GM12878 (cell line): ENCODE measurements around the gene SPATA24. TPM values are rescaled to one million over a fixed set of nuclear protein-coding genes. Genes with fewer than 3 reads are reported as not detected.
A peak's percentile ranks its signal among the peaks of the same experiment; 100 is the strongest.

Experiments used
- CEBPZ ChIP-seq: fragments of 150-350 bp; IDR thresholded peaks from 2 replicates; pipeline ENCODE4 v1.6.1; 2016; ENCODE audit warnings: low read depth, low read length
- LARP7 ChIP-seq: fragments of 450-650 bp; IDR thresholded peaks from 2 replicates; pipeline ENCODE4 v1.6.1; 2017; ENCODE audit warnings: mild to moderate bottlenecking
- MYB ChIP-seq: fragments of 150-350 bp; IDR thresholded peaks from 2 replicates; pipeline ENCODE4 v1.6.1; 2014; ENCODE audit warnings: mild to moderate bottlenecking, low read depth, low read length, borderline replicate concordance
- NR2F1 ChIP-seq: fragments of 450-650 bp; conservative IDR thresholded peaks from 2 replicates; pipeline ENCODE4 v1.6.1; 2017; ENCODE audit warnings: mild to moderate bottlenecking
- PKNOX1 ChIP-seq: fragments of 450-650 bp; IDR thresholded peaks from 2 replicates; pipeline ENCODE4 v1.6.1; 2016; ENCODE audit warnings: mild to moderate bottlenecking
- SMAD1 ChIP-seq: fragments of 450-650 bp; IDR thresholded peaks from 2 replicates; pipeline ENCODE4 v1.6.1; 2018; ENCODE audit warnings: mild to moderate bottlenecking, low read depth; ENCODE audit not compliant: partially characterized antibody
- TBL1XR1 ChIP-seq: IDR thresholded peaks from 2 replicates; pipeline ENCODE4 v1.6.1; 2012; ENCODE audit warnings: low read depth, low read length, improper control_type of control experiment
- TCF3 ChIP-seq: IDR thresholded peaks from 2 replicates; pipeline ENCODE4 v1.6.1; 2012; ENCODE audit warnings: low read depth, mild to moderate bottlenecking, low read length, borderline replicate concordance; ENCODE audit not compliant: insufficient read depth
- ZBED1 ChIP-seq: IDR thresholded peaks from 2 replicates; pipeline ENCODE4 v1.6.1; 2016; ENCODE audit warnings: borderline replicate concordance
- polyA plus RNA-seq, 11 experiments: library from polyadenylated mRNA; depleted of rRNA in 4 of 11; unstranded in 6 of 11; stranded (reverse) in 5 of 11; fragments of >200 nt; fragmentation: Nextera tagmentation in 4 of 11; fragmentation: Illumina TruSeq in 1 of 11; extraction: Ambion mirVana in 4 of 11; extraction: Trizol in 1 of 11; gene quantifications; 1 replicate in 1 of 11; 2 replicates in 10 of 11; pipeline versions ENCODE4 v1.2.1 to v1.2.3, GENCODE V29; 2011 to 2016; ENCODE audit warnings: inconsistent platforms in 2 of 11, missing spikeins in 2 of 11, low read depth in 1 of 11
- total RNA-seq, 4 experiments: library from RNA; depleted of rRNA in 3 of 4; stranded (reverse); fragments of >200 nt in 3 of 4; fragmentation: Illumina TruSeq in 1 of 4; extraction: Trizol in 1 of 4; gene quantifications; 2 replicates each; pipeline versions ENCODE4 v1.2.1 to v1.2.3, GENCODE V29; 2013 to 2021
- TF ChIP-seq, protein P1 (sequence below): fragments of 450-650 bp; IDR thresholded peaks from 2 replicates; pipeline ENCODE4 v1.6.1; 2017; ENCODE audit warnings: low read depth, mild to moderate bottlenecking, moderate library complexity

Gene SPATA24
- total and polyA plus RNA-seq, 10 of the 15 experiments (the other 5 are each of a cell fraction or from before 2014, with no cell fraction given) = 4.1 to 9.8 (median 7.3) TPM

DNA sequence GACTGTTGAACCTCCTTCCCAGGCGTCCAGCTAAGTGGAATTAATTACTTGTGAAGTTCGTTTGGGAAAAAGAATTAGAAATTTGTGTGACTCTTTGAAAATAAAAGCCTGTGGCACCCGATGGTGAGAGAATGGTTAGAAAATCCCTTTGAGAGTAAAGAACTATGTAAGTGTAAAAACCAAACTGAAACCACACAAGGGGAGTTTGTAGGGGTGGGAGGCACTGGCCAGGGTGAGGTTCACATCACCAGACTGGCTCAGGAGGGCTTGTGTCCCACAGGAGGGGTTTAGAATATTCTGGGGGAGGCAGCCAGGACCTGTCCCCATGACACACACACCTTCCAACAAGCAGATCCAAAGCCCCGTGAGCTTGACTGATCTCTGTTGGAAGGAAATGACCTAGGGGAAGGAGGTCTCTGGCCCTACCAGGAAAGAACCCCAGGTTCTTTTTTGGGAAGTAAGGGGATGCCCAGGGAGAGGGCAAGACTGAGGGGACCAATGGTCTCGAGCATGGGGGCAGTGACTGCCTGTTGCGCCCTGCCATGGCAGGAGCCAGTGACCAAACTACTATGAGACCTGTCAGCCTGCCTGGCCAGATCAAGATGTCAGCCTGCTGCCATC lies 4.3 kb downstream of the SPATA24 start (continued):
- TF ChIP-seq CEBPZ = no peak
- TF ChIP-seq NR2F1 = peak; percentile 62; the same call in 1 of the 2 replicates
- TF ChIP-seq LARP7 = no peak
- TF ChIP-seq PKNOX1 = peak; percentile 34; the same call in 1 of the 2 replicates
- no peak for TF ChIP-seq MYB
- TF ChIP-seq TBL1XR1 = no peak
- no peak for TF ChIP-seq TCF3
- peak; percentile 49; the same call in 1 of the 2 replicates for TF ChIP-seq ZBED1
- TF ChIP-seq, protein P1, sequence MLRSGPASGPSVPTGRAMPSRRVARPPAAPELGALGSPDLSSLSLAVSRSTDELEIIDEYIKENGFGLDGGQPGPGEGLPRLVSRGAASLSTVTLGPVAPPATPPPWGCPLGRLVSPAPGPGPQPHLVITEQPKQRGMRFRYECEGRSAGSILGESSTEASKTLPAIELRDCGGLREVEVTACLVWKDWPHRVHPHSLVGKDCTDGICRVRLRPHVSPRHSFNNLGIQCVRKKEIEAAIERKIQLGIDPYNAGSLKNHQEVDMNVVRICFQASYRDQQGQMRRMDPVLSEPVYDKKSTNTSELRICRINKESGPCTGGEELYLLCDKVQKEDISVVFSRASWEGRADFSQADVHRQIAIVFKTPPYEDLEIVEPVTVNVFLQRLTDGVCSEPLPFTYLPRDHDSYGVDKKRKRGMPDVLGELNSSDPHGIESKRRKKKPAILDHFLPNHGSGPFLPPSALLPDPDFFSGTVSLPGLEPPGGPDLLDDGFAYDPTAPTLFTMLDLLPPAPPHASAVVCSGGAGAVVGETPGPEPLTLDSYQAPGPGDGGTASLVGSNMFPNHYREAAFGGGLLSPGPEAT = peak; percentile 92
- peak; percentile 83 for TF ChIP-seq SMAD1
- TF ChIP-seq, all 136 proteins: peak for 41
